IMR-90 (cell line): ENCODE data around the gene C13orf46. TPM values are rescaled to one million over a fixed set of nuclear protein-coding genes. Genes with fewer than 3 reads are reported as not detected.
A peak's percentile ranks its signal among the peaks of the same experiment; 100 is the strongest.

Experiments used
- ATAC-seq: fragments of 200-7000 bp; cut with Tn5 transposase; 2 replicates; pipeline ENCODE4 v1.9.1; 2020; ENCODE audit warnings: low read depth, mild to moderate bottlenecking, moderate library complexity
- BruUV-seq: library from RNA; stranded (reverse); fragments of 400-500 nt; replicated peaks from 2 replicates; lab custom pipeline; 2021; lab: Mats Ljungman, UMichigan
- CTCF ChIA-PET: fragments of 300-600 bp; formaldehyde crosslinking; extraction: SDS; loops from one replicate; lab custom pipeline; 2021; ENCODE audit warnings: antibody characterized with exemption; lab: Yijun Ruan, JAX
- POLR2A ChIA-PET: fragments of 300-600 bp; sonication (Branson Sonifier 250); formaldehyde crosslinking; loops from one replicate; lab custom pipeline; 2022; ENCODE audit warnings: antibody characterized with exemption; ENCODE audit not compliant: unreplicated experiment; lab: Charles Lee
- DNase-seq: peaks from one replicate; pipeline ENCODE4 v3.0.0; 2013
- H2AFZ ChIP-seq: replicated peaks from 2 replicates; pipeline ENCODE3; 2013; ENCODE audit warnings: low read length, mild to moderate bottlenecking; ENCODE audit not compliant: poor library complexity
- H2AK5ac ChIP-seq: 2 replicates; pipeline ENCODE4 v1.6.1; 2013; ENCODE audit warnings: low read depth, low read length, inconsistent platforms
- H2AK9ac ChIP-seq: replicated peaks from 2 replicates; pipeline ENCODE3; 2013; ENCODE audit warnings: mild to moderate bottlenecking, low read depth, low read length, moderate library complexity; ENCODE audit not compliant: poor library complexity
- H2BK120ac ChIP-seq: 2 replicates; pipeline ENCODE4 v1.6.1; 2013; ENCODE audit warnings: low read depth, low read length, inconsistent platforms
- H2BK15ac ChIP-seq: 3 replicates; pipeline ENCODE4 v1.6.1; 2013; ENCODE audit warnings: low read depth, low read length, inconsistent platforms
- H2BK20ac ChIP-seq: 2 replicates; pipeline ENCODE4 v1.6.1; 2013; ENCODE audit warnings: low read depth, mild to moderate bottlenecking, inconsistent platforms, low read length, moderate library complexity
- H2BK5ac ChIP-seq: 2 replicates; pipeline ENCODE4 v1.6.1; 2013; ENCODE audit warnings: mild to moderate bottlenecking, low read depth, low read length, inconsistent platforms; ENCODE audit not compliant: poor library complexity, severe bottlenecking
- H3K14ac ChIP-seq: replicated peaks from 2 replicates; pipeline ENCODE4 v1.6.1; 2013; ENCODE audit warnings: low read depth, low read length, inconsistent platforms
- H3K18ac ChIP-seq: 2 replicates; pipeline ENCODE4 v1.6.1; 2013; ENCODE audit warnings: low read depth, low read length, control low read depth
- H3K23ac ChIP-seq: 2 replicates; pipeline ENCODE4 v1.6.1; 2013; ENCODE audit warnings: low read depth, low read length, inconsistent platforms
- H3K27ac ChIP-seq: 2 replicates; pipeline ENCODE4 v1.5.1; 2013; ENCODE audit warnings: mild to moderate bottlenecking, control low read depth, low read length; ENCODE audit not compliant: insufficient read depth
- H3K27me3 ChIP-seq: 2 replicates; pipeline ENCODE4 v1.6.1; 2013; ENCODE audit warnings: low read length; ENCODE audit not compliant: control insufficient read depth, insufficient read depth
- H3K36me3 ChIP-seq: 2 replicates; pipeline ENCODE4 v1.6.1; 2013; ENCODE audit warnings: low read length, mixed read lengths; ENCODE audit not compliant: control insufficient read depth, insufficient read depth
- H3K4ac ChIP-seq: 2 replicates; pipeline ENCODE4 v1.6.1; 2013; ENCODE audit warnings: low read depth, low read length, inconsistent platforms
- H3K4me1 ChIP-seq: 2 replicates; pipeline ENCODE4 v1.6.1; 2013; ENCODE audit warnings: low read length, mixed read lengths; ENCODE audit not compliant: control insufficient read depth, insufficient read depth
- H3K4me2 ChIP-seq: 2 replicates; pipeline ENCODE4 v1.6.1; 2013; ENCODE audit warnings: low read depth, mild to moderate bottlenecking, control low read depth, low read length, moderate library complexity
- H3K4me3 ChIP-seq: 2 replicates; pipeline ENCODE4 v1.5.1; 2013; ENCODE audit warnings: low read depth, mild to moderate bottlenecking, control low read depth, low read length, moderate library complexity; ENCODE audit not compliant: insufficient read depth
- H3K56ac ChIP-seq: 2 replicates; pipeline ENCODE4 v1.6.1; 2013; ENCODE audit warnings: low read length, inconsistent platforms; ENCODE audit not compliant: insufficient read depth; ENCODE audit errors: extremely low read depth
- H3K79me1 ChIP-seq, 2 experiments: 2 replicates each; pipeline ENCODE4 v1.6.1; 2013; ENCODE audit warnings: low read length in 2 of 2, inconsistent platforms in 1 of 2, low read depth in 1 of 2
- H3K9ac ChIP-seq: 2 replicates; pipeline ENCODE4 v1.6.1; 2013; ENCODE audit warnings: low read depth, low read length, control low read depth
- H3K9me1 ChIP-seq: 2 replicates; pipeline ENCODE4 v1.6.1; 2013; ENCODE audit warnings: low read length, inconsistent platforms; ENCODE audit not compliant: insufficient read depth
- H3K9me3 ChIP-seq: 2 replicates; pipeline ENCODE4 v1.6.1; 2013; ENCODE audit warnings: low read length; ENCODE audit not compliant: control insufficient read depth, insufficient read depth
- H4K20me1 ChIP-seq: 2 replicates; pipeline ENCODE4 v1.6.1; 2013; ENCODE audit warnings: low read length, inconsistent platforms; ENCODE audit not compliant: insufficient read depth
- H4K5ac ChIP-seq: 2 replicates; pipeline ENCODE4 v1.6.1; 2013; ENCODE audit warnings: mild to moderate bottlenecking, low read depth, low read length, control low read depth
- H4K8ac ChIP-seq, 2 experiments: 2 replicates each; pipeline ENCODE4 v1.6.1; 2013; ENCODE audit warnings: low read depth in 2 of 2, low read length in 2 of 2, control low read depth in 1 of 2, inconsistent platforms in 1 of 2
- H4K91ac ChIP-seq: 2 replicates; pipeline ENCODE4 v1.6.1; 2013; ENCODE audit warnings: low read depth, low read length, inconsistent platforms; ENCODE audit not compliant: insufficient read depth
- BHLHE40 ChIP-seq: fragments of 150-350 bp; IDR thresholded peaks from 2 replicates; pipeline ENCODE4 v1.6.1; 2016; ENCODE audit warnings: mild to moderate bottlenecking, low read depth, low read length
- CEBPB ChIP-seq: IDR thresholded peaks from 2 replicates; pipeline ENCODE4 v1.6.1; 2012; ENCODE audit warnings: low read depth, low read length, improper control_type of control experiment
- CHD1 ChIP-seq: IDR thresholded peaks from 2 replicates; pipeline ENCODE4 v1.6.1; 2012; ENCODE audit warnings: low read depth, low read length, improper control_type of control experiment
- CTCF ChIP-seq: conservative IDR thresholded peaks from 2 replicates; pipeline ENCODE4 v1.5.1; 2012; ENCODE audit warnings: mild to moderate bottlenecking, low read depth, low read length, improper control_type of control experiment
- ELK1 ChIP-seq: fragments of 150-350 bp; IDR thresholded peaks from 2 replicates; pipeline ENCODE4 v1.6.1; 2016; ENCODE audit warnings: low read depth, mild to moderate bottlenecking, low read length, moderate library complexity, borderline replicate concordance
- FOS ChIP-seq: fragments of 150-350 bp; IDR thresholded peaks from 2 replicates; pipeline ENCODE4 v1.6.1; 2016; ENCODE audit warnings: low read depth, low read length
- MAFK ChIP-seq: IDR thresholded peaks from 2 replicates; pipeline ENCODE4 v1.6.1; 2012; ENCODE audit warnings: low read depth, low read length, improper control_type of control experiment
- MAZ ChIP-seq: IDR thresholded peaks from 2 replicates; pipeline ENCODE4 v1.6.1; 2012; ENCODE audit warnings: low read depth, mild to moderate bottlenecking, low read length, improper control_type of control experiment, moderate library complexity, borderline replicate concordance
- MXI1 ChIP-seq: IDR thresholded peaks from 2 replicates; pipeline ENCODE4 v1.6.1; 2012; ENCODE audit warnings: low read depth, mild to moderate bottlenecking, low read length, moderate library complexity, borderline replicate concordance
- NFE2L2 ChIP-seq: fragments of 150-350 bp; IDR thresholded peaks from 2 replicates; pipeline ENCODE4 v1.6.1; 2016; ENCODE audit warnings: low read depth, mild to moderate bottlenecking, low read length
- POLR2A ChIP-seq: IDR thresholded peaks from 2 replicates; pipeline ENCODE4 v1.6.1; 2012; ENCODE audit warnings: mild to moderate bottlenecking, low read depth, low read length
- RAD21 ChIP-seq: IDR thresholded peaks from 2 replicates; pipeline ENCODE4 v1.6.1; 2012; ENCODE audit warnings: low read length, improper control_type of control experiment
- RCOR1 ChIP-seq: IDR thresholded peaks from 2 replicates; pipeline ENCODE4 v1.6.1; 2012; ENCODE audit warnings: mild to moderate bottlenecking, low read length, improper control_type of control experiment; ENCODE audit not compliant: insufficient replicate concordance
- RFX5 ChIP-seq: IDR thresholded peaks from 2 replicates; pipeline ENCODE4 v1.8.0; 2012; ENCODE audit warnings: low read depth, mild to moderate bottlenecking, low read length, moderate library complexity
- SMC3 ChIP-seq: fragments of 150-350 bp; IDR thresholded peaks from 2 replicates; pipeline ENCODE4 v1.6.1; 2016; ENCODE audit warnings: low read depth, mild to moderate bottlenecking, antibody characterized with exemption, low read length, moderate library complexity
- USF2 ChIP-seq: fragments of 150-350 bp; IDR thresholded peaks from 2 replicates; pipeline ENCODE4 v1.6.1; 2017; ENCODE audit warnings: mild to moderate bottlenecking, antibody characterized with exemption, low read length, low read depth
- WGBS, 2 experiments: methylation state at CpG; one replicate each; pipeline versions ENCODE4 v1.1.5 to v1.1.7; 2013; ENCODE audit warnings: missing lambda C conversion rate in 2 of 2; ENCODE audit not compliant: insufficient read length in 1 of 2; ENCODE audit errors: extremely low coverage in 2 of 2; 5-methylcytosine and 5-hydroxymethylcytosine counted together
- dilution Hi-C: fragments of 300-500 bp; cut with HindIII; formaldehyde crosslinking; loops from one replicate; pipeline ENCODE4 v1.14.3; 2018; ENCODE audit warnings: low sequenced_read_pairs; ENCODE audit not compliant: unreplicated experiment
- in situ Hi-C: fragments of 300-500 bp; cut with MboI; formaldehyde crosslinking; loops from 3 replicates; pipeline ENCODE4 v1.14.3; 2019; ENCODE audit warnings: low sequenced_read_pairs, inconsistent platforms, mixed read lengths
- intact Hi-C: fragments of 100-400 bp; cut with micrococcal nuclease; formaldehyde crosslinking; loops from 2 replicates; pipeline ENCODE4 v1.10.0; 2022
- polyA plus RNA-seq, 3 experiments: library from polyadenylated mRNA; depleted of rRNA; stranded (reverse); fragments of >200 nt; gene quantifications; 2 replicates each; pipeline ENCODE4 v1.2.3, GENCODE V29; 2012; ENCODE audit warnings: low replicate concordance in 1 of 3
- total RNA-seq: library from RNA; depleted of rRNA; stranded (reverse); fragments of >200 nt; gene quantifications from 2 replicates; pipeline ENCODE4 v1.2.3, GENCODE V29; 2012

The C13orf46 gene
- total and polyA plus RNA-seq, 2 of the 4 experiments (the other 2 are of a cell fraction), result under 0.01 to 2.1 TPM

- DNase-seq (no peak), ATAC-seq (no peak)
- H2BK15ac ChIP-seq, result no peak overlapping the region
- H3K23ac ChIP-seq, result no peak overlapping the region
- H2AK5ac ChIP-seq, result peak overlapping the region; percentile 78; the same call in 1 of the 2 replicates
- H4K5ac ChIP-seq, result no peak overlapping the region; the same call in 1 of the 2 replicates
- dilution Hi-C loops, result no loop called here
- no peaks in the 10 kb centered on the region for H3K9me3 ChIP-seq
- H3K18ac ChIP-seq, result no peak overlapping the region
- no peak overlapping the region for H2BK120ac ChIP-seq
- H2BK5ac ChIP-seq, result no peak overlapping the region
- H4K20me1 ChIP-seq, result no peaks in the 10 kb centered on the region; the same call in 1 of the 2 replicates
- no peak overlapping the region for H4K8ac ChIP-seq
- H3K4me3 ChIP-seq, result no peak overlapping the region
- no peak for TF ChIP-seq POLR2A
- TF ChIP-seq BHLHE40, result no peak
- TF ChIP-seq FOS, result no peak
- no peak for TF ChIP-seq MAFK
- no peak for TF ChIP-seq RAD21
- TF ChIP-seq MXI1, result no peak
- no peak for TF ChIP-seq NFE2L2
- no peak for TF ChIP-seq MAZ
- no peak for TF ChIP-seq USF2
- no peak for TF ChIP-seq CHD1
- no peak for TF ChIP-seq RCOR1
- TF ChIP-seq ELK1, result no peak
- TF ChIP-seq CEBPB, result no peak
- TF ChIP-seq RFX5, result no peak
- no peak for TF ChIP-seq CTCF
- no peak for TF ChIP-seq SMC3
- H3K27me3 ChIP-seq, result no peaks in the 10 kb centered on the region
- no peak overlapping the region for H3K4ac ChIP-seq
- H2BK20ac ChIP-seq, result no peak overlapping the region
- no peaks in the 10 kb centered on the region; the same call in 1 of the 2 replicates for H3K9me1 ChIP-seq
- H2AFZ ChIP-seq, result no peak overlapping the region
- peaks cover 0 to 23% of the 10 kb centered on the region in 2 experiments; a peak in 2 of 4 replicates for H3K79me1 ChIP-seq
- peaks cover 7% of the 10 kb centered on the region; the same call in 1 of the 2 replicates for H3K4me1 ChIP-seq
- ChIA-PET POLR2A (no interaction called here), CTCF (no interaction called here)
- no TSS peak for BruUV-seq
- in situ Hi-C loops, result no loop called here
- no peak overlapping the region for H2AK9ac ChIP-seq
- H3K36me3 ChIP-seq, result no peaks in the 10 kb centered on the region
- intact Hi-C loops, result no loop called here
- H3K56ac ChIP-seq, result no peak overlapping the region
- H4K91ac ChIP-seq, result no peak overlapping the region
- no peak overlapping the region for H3K4me2 ChIP-seq
- H3K27ac ChIP-seq, result no peak overlapping the region
- H3K14ac ChIP-seq, result no peak overlapping the region
- no CpG with 5 or more reads among the region's 16 CpGs for WGBS, 2 experiments
- H3K9ac ChIP-seq, result no peak overlapping the region
Observed at GRCh38 chr13:113939944-113940297, 34.0 kb downstream of the C13orf46 start.
